K562 (cell line): ENCODE data around the gene C4orf50. TPM values are rescaled to one million over a fixed set of nuclear protein-coding genes. Genes with fewer than 3 reads are reported as not detected.

Experiments
- ATAC-seq: fragments of 200-7000 bp; cut with Tn5 transposase; 3 replicates; pipeline ENCODE4 v1.9.1; 2020; ENCODE audit warnings: moderate library complexity
- BruUV-seq: library from RNA; stranded (reverse); fragments of 400-500 nt; replicated peaks from 2 replicates; lab custom pipeline; 2021; lab: Mats Ljungman, UMichigan
- CTCF ChIA-PET: fragments of 300-600 bp; formaldehyde crosslinking; extraction: SDS; loops from one replicate; lab custom pipeline; 2021; ENCODE audit warnings: low intra/inter-chr PET ratio; lab: Yijun Ruan, JAX
- POLR2A ChIA-PET: fragments of 300-600, 350-650 bp; sonication (Branson Sonifier 250); formaldehyde crosslinking; extraction: SDS; loops from one replicate; lab custom pipeline; 2021; ENCODE audit warnings: antibody characterized with exemption, inconsistent platforms; lab: Yijun Ruan, JAX
- DNase-seq, 4 experiments: peaks; one replicate each; pipeline versions ENCODE4 v3.0.0 to v3.0.0-alpha.2; 2011 to 2018; ENCODE audit warnings: low spot score in 3 of 4, mixed read lengths in 3 of 4; ENCODE audit errors: extremely low read depth in 1 of 4
- FAIRE-seq: peaks from 2 replicates; lab custom pipeline; 2011; peaks lifted over from hg19 to GRCh38; lab: Jason Lieb, UNC
- H2AFZ ChIP-seq: 2 replicates; pipeline ENCODE4 v1.6.0; 2011; ENCODE audit warnings: low read depth, low read length, control low read depth, inconsistent platforms
- H3K27ac ChIP-seq: fragments of 200-600 bp; 3 replicates; pipeline ENCODE4 v1.8.0; 2011; ENCODE audit warnings: low read depth, mild to moderate bottlenecking, control low read depth, inconsistent platforms, low read length, moderate library complexity, mixed read lengths; ENCODE audit errors: extremely low read depth
- H3K27me3 ChIP-seq, 2 experiments: fragments of 300-600 bp in 1 of 2; 2 replicates in 1 of 2; 3 replicates in 1 of 2; pipeline versions ENCODE4 v1.6.0 to v1.8.0; 2011; ENCODE audit warnings: inconsistent platforms in 2 of 2, low read length in 2 of 2, mild to moderate bottlenecking in 1 of 2, mixed read lengths in 1 of 2, moderate library complexity in 1 of 2; ENCODE audit not compliant: control insufficient read depth in 2 of 2, insufficient read depth in 2 of 2
- H3K36me3 ChIP-seq: fragments of 300-600 bp; 3 replicates; pipeline ENCODE4 v1.8.0; 2011; ENCODE audit warnings: mild to moderate bottlenecking, low read length, inconsistent platforms; ENCODE audit not compliant: control insufficient read depth, insufficient read depth
- H3K4me1 ChIP-seq, 2 experiments: fragments of 200-600 bp in 1 of 2; replicated peaks in 1 of 2; 2 replicates in 1 of 2; 3 replicates in 1 of 2; pipeline versions ENCODE4 v1.5.1 to v1.8.0; 2011; ENCODE audit warnings: inconsistent platforms in 2 of 2, low read length in 2 of 2, mild to moderate bottlenecking in 1 of 2, mixed read lengths in 1 of 2, moderate library complexity in 1 of 2; ENCODE audit not compliant: control insufficient read depth in 2 of 2, insufficient read depth in 2 of 2
- H3K4me2 ChIP-seq: 2 replicates; pipeline ENCODE4 v1.6.1; 2011; ENCODE audit warnings: low read length, control low read depth, inconsistent platforms, mixed read lengths; ENCODE audit not compliant: insufficient read depth
- H3K4me3 ChIP-seq: fragments of 200-600 bp; sonication (generic), shearing (Covaris generic); 2 replicates; pipeline ENCODE4 v1.5.1; 2016; ENCODE audit warnings: control low read depth, inconsistent platforms
- H3K79me2 ChIP-seq: fragments of 200-600 bp; 3 replicates; pipeline ENCODE4 v1.8.0; 2011; ENCODE audit warnings: low read length, inconsistent platforms; ENCODE audit not compliant: control insufficient read depth, insufficient read depth
- H3K9ac ChIP-seq, 2 experiments: 2 replicates each; pipeline versions ENCODE4 v1.6.0 to v1.6.1; 2011; ENCODE audit warnings: low read depth in 2 of 2, low read length in 2 of 2, control low read depth in 1 of 2, inconsistent platforms in 1 of 2, mild to moderate bottlenecking in 1 of 2, mixed read lengths in 1 of 2; ENCODE audit not compliant: insufficient read depth in 1 of 2
- H3K9me1 ChIP-seq: one replicate; pipeline ENCODE4 v1.6.0; 2011; ENCODE audit warnings: inconsistent platforms, mild to moderate bottlenecking, low read length, moderate library complexity; ENCODE audit not compliant: control insufficient read depth, insufficient read depth
- H3K9me3 ChIP-seq: replicated peaks from 2 replicates; pipeline ENCODE4 v1.5.1; 2011; ENCODE audit warnings: low read depth, low read length, inconsistent platforms; ENCODE audit not compliant: control insufficient read depth, insufficient read depth
- H4K20me1 ChIP-seq: replicated peaks from 2 replicates; pipeline ENCODE4 v1.6.1; 2011; ENCODE audit warnings: low read length, inconsistent platforms, mixed read lengths; ENCODE audit not compliant: control insufficient read depth, insufficient read depth
- CREBBP ChIP-seq: IDR thresholded peaks from one replicate; pipeline ENCODE4 v1.6.1; 2012; ENCODE audit warnings: low read depth, mild to moderate bottlenecking, control low read depth, inconsistent platforms, low read length
- FOXP1 ChIP-seq: sonication (generic); formaldehyde crosslinking; IDR thresholded peaks from 2 replicates; pipeline ENCODE4 v1.8.0; 2022; ENCODE audit warnings: mild to moderate bottlenecking, missing genetic modification reagents
- KAT8 ChIP-seq: fragments of 450-650 bp; IDR thresholded peaks from 2 replicates; pipeline ENCODE4 v1.6.1; 2016; ENCODE audit warnings: low read depth, mild to moderate bottlenecking
- KDM2B ChIP-seq: fragments of 250-450 bp; sonication (Bioruptor Pico); IDR thresholded peaks from 2 replicates; pipeline ENCODE4 v1.8.0; 2021; ENCODE audit warnings: mild to moderate bottlenecking, moderate library complexity
- MTF1 ChIP-seq: fragments of 250-450 bp; sonication (Bioruptor Pico); IDR thresholded peaks from 2 replicates; pipeline ENCODE4 v1.9.0; 2021; ENCODE audit warnings: moderate library complexity, mild to moderate bottlenecking, inconsistent platforms, borderline replicate concordance
- NR2C1 ChIP-seq, 2 experiments: fragments of 450-650 bp; IDR thresholded peaks; 2 replicates each; pipeline ENCODE4 v1.6.1; 2017; ENCODE audit warnings: mild to moderate bottlenecking in 2 of 2, antibody characterized with exemption in 1 of 2, inconsistent platforms in 1 of 2, missing compliant biosample characterization in 1 of 2, missing genetic modification characterization in 1 of 2
- NUFIP1 ChIP-seq: fragments of 450-650 bp; IDR thresholded peaks from 2 replicates; pipeline ENCODE4 v1.6.1; 2018; ENCODE audit not compliant: partially characterized antibody
- PYGO2 ChIP-seq: fragments of 450-650 bp; IDR thresholded peaks from 2 replicates; pipeline ENCODE4 v1.6.1; 2016; ENCODE audit warnings: mild to moderate bottlenecking, missing genetic modification characterization, moderate library complexity, missing compliant biosample characterization
- RAD21 ChIP-seq, 2 experiments: fragments of 250-450 bp in 1 of 2; fragments of 450-650 bp in 1 of 2; sonication (Bioruptor Pico) in 1 of 2; formaldehyde crosslinking in 1 of 2; IDR thresholded peaks in 1 of 2; conservative IDR thresholded peaks in 1 of 2; 2 replicates each; pipeline versions ENCODE4 v1.4.0 to v1.8.0; 2020 to 2022; ENCODE audit warnings: mild to moderate bottlenecking in 2 of 2, moderate library complexity in 1 of 2
- SAFB ChIP-seq: fragments of 200-400 bp; formaldehyde crosslinking; IDR thresholded peaks from 2 replicates; pipeline ENCODE4 v1.6.1; 2017; ENCODE audit warnings: low read depth, low read length, borderline replicate concordance
- SNRNP70 ChIP-seq: fragments of 200-400 bp; formaldehyde crosslinking; optimal IDR thresholded peaks from 2 replicates; pipeline ENCODE3; 2017; ENCODE audit warnings: low read depth, low read length
- YY1 ChIP-seq, 3 experiments: IDR thresholded peaks; 2 replicates each; pipeline ENCODE4 v1.6.1; 2011; ENCODE audit warnings: low read length in 2 of 3, mild to moderate bottlenecking in 2 of 3, moderate library complexity in 2 of 3, borderline replicate concordance in 1 of 3, control low read depth in 1 of 3, low read depth in 1 of 3; ENCODE audit not compliant: insufficient read depth in 3 of 3, insufficient replicate concordance in 2 of 3, control insufficient read depth in 1 of 3, insufficient read length in 1 of 3; ENCODE audit errors: extremely low read depth in 1 of 3
- ZNF274 ChIP-seq: IDR thresholded peaks from 2 replicates; pipeline ENCODE4 v1.6.1; 2011; ENCODE audit warnings: low read depth, mild to moderate bottlenecking, low read length, moderate library complexity, borderline replicate concordance
- ZNF586 ChIP-seq: fragments of 450-650 bp; formaldehyde crosslinking; conservative IDR thresholded peaks from 2 replicates; pipeline ENCODE4 v1.4.0; 2020; ENCODE audit warnings: mild to moderate bottlenecking, moderate library complexity
- WGBS: fragments of 100-300 bp; shearing (Covaris generic); methylation state at CpG from one replicate; pipeline ENCODE4 v1.1.6; 2016; ENCODE audit warnings: low coverage, mixed read lengths; ENCODE audit not compliant: insufficient coverage; ENCODE audit errors: missing lambda C conversion rate; 5-methylcytosine and 5-hydroxymethylcytosine counted together
- in situ Hi-C: fragments of 300-500 bp; cut with MboI; formaldehyde crosslinking; loops from 4 replicates; pipeline ENCODE4 v1.15.0; 2018; ENCODE audit warnings: inconsistent platforms, mixed read lengths
- intact Hi-C: fragments of 100-400 bp; cut with micrococcal nuclease; formaldehyde crosslinking; loops from 2 replicates; pipeline ENCODE4 v1.14.2; 2022
- polyA plus RNA-seq, 8 experiments: library from polyadenylated mRNA; depleted of rRNA in 4 of 8; stranded (reverse) in 5 of 8; unstranded in 3 of 8; fragments of >200 nt; fragmentation: Nextera tagmentation in 2 of 8; fragmentation: Illumina TruSeq in 1 of 8; extraction: Ambion mirVana in 2 of 8; extraction: Trizol in 1 of 8; gene quantifications; 2 replicates each; pipeline versions ENCODE4 v1.2.1 to v1.2.3, GENCODE V29; 2011 to 2014; ENCODE audit warnings: inconsistent platforms in 1 of 8, missing spikeins in 1 of 8
- total RNA-seq, 7 experiments: library from RNA; depleted of rRNA in 6 of 7; stranded (reverse); fragments of >200 nt in 6 of 7; fragmentation: Illumina TruSeq in 2 of 7; extraction: Trizol in 2 of 7; gene quantifications; 2 replicates each; pipeline versions ENCODE4 v1.2.1 to v1.2.3, GENCODE V29; 2011 to 2021; ENCODE audit warnings: low replicate concordance in 1 of 7
- TF ChIP-seq, protein P1 (sequence below): sonication (generic); IDR thresholded peaks from 2 replicates; pipeline ENCODE4 v1.6.1; 2016
- TF ChIP-seq, protein P2 (sequence below): fragments of 250-450 bp; sonication (Bioruptor Pico); IDR thresholded peaks from 2 replicates; pipeline ENCODE4 v1.5.0; 2020; ENCODE audit warnings: mild to moderate bottlenecking

C4orf50 gene
- total and polyA plus RNA-seq, 9 of the 15 experiments (the other 6 are each of a cell fraction or from before 2014, with no cell fraction given), result not detected

DNA sequence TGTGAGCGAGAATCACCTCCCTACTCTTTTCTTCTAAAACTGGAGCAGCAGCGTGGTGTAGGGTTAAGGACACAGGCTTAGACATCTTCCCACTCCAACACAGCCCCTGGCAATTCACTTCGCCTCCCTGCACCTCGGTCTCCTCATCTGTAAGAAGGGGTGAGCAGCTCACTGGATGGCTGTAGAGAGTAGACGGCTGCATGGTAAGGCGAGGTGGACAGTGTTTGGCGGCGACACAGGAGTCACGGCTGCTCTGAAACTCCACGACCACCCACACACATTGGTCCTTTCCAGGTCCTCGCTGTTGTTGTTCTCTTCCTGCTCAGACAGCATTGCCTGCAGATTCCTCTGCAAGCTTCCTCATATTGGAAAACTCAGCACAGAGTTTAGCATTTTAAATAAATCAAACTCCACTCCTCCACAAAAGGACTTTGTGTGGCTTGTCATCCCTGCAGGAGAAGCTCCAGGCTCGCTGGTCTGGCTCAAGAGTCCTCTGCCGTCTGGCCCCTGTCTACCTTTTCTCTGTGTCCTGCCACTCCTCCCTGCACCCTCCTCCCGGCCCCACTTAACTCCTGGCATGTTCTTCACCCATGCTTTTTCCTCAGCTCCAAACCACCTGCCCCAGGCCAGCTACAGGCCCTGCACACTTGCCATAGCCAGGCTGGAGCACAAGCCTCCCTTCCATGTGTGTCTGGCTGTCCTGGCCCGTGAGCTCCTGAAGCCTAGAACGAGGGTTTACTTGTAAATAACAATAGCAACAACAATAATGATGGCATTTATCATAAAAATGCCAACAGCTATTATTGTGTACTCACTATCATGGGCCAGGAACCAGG lies 84.0 kb downstream of the C4orf50 start (continued):
- TF ChIP-seq FOXP1, result no peak
- no peak for TF ChIP-seq CREBBP
- TF ChIP-seq KDM2B (CRISPR knock-in tag), result no peak
- no peak for TF ChIP-seq MTF1 (CRISPR knock-in tag)

DNA sequence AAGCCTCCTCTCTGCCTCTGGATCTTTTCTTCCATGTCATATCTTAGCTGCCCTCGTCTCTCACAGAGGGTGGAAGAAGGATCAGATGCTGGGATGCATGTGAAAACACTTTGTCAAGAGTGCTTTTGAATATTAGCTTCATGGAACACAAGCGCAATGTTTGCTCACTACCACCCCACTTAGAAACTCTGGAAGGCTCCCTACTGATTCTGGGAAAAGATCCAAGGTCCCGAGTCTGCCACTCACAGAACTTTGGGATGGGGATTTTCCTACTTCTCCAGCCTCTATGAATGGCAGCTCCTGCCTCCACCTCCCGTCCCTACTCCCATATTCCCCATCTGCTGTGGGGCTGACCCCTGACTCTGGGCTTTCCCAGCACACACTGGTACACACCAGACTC lies 85.1 kb downstream of the C4orf50 start:
- Histone ChIP-seq H3K4me1 (no peaks in the 10 kb centered on the region), H4K20me1 (no peaks in the 10 kb centered on the region), H3K36me3 (no peaks in the 10 kb centered on the region), H3K79me2 (no peaks in the 10 kb centered on the region), H3K9ac (no peak overlapping the region), H3K9me3 (no peaks in the 10 kb centered on the region), H2AFZ (no peak overlapping the region), H3K4me2 (no peak overlapping the region), H3K4me3 (no peak overlapping the region), H3K27ac (no peak overlapping the region), H3K27me3 (peaks cover 5 to 21% of the 10 kb centered on the region in 2 experiments; a peak in 3 of 5 replicates), H3K9me1 (no peaks in the 10 kb centered on the region)
- no peak for FAIRE-seq
- no TSS peak for BruUV-seq
- 0% methylated on average over 4 of the region's 4 CpGs for WGBS
- no peak for ATAC-seq
- POLR2A ChIA-PET, result interaction anchor here (0.6 kb wide), 1 partner anchor 1117 kb away, joined by 3 read pairs; no protein-coding TSS in a partner anchor
- in situ Hi-C loops, result no loop called here
- CTCF ChIA-PET, result no interaction called here
- intact Hi-C loops, result no loop called here
- no peak for DNase-seq
- TF ChIP-seq NUFIP1, result no peak
- TF ChIP-seq RAD21 (CRISPR knock-in tag; conservative IDR thresholded peaks at IDR 0.05 in 1 of 2, IDR thresholded peaks at IDR 0.05 in 1 of 2), result no peak
- TF ChIP-seq, protein P1, sequence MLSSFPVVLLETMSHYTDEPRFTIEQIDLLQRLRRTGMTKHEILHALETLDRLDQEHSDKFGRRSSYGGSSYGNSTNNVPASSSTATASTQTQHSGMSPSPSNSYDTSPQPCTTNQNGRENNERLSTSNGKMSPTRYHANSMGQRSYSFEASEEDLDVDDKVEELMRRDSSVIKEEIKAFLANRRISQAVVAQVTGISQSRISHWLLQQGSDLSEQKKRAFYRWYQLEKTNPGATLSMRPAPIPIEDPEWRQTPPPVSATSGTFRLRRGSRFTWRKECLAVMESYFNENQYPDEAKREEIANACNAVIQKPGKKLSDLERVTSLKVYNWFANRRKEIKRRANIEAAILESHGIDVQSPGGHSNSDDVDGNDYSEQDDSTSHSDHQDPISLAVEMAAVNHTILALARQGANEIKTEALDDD, result no peak
- no peak for TF ChIP-seq SNRNP70
- no peak for TF ChIP-seq PYGO2 (tag)
- TF ChIP-seq SAFB, result no peak
- no peak for TF ChIP-seq ZNF274
- TF ChIP-seq NR2C1 (IDR thresholded peaks at IDR 0.05), result no peak
- TF ChIP-seq NR2C1 (tag; IDR thresholded peaks at IDR 0.05), result no peak
- TF ChIP-seq, protein P2, sequence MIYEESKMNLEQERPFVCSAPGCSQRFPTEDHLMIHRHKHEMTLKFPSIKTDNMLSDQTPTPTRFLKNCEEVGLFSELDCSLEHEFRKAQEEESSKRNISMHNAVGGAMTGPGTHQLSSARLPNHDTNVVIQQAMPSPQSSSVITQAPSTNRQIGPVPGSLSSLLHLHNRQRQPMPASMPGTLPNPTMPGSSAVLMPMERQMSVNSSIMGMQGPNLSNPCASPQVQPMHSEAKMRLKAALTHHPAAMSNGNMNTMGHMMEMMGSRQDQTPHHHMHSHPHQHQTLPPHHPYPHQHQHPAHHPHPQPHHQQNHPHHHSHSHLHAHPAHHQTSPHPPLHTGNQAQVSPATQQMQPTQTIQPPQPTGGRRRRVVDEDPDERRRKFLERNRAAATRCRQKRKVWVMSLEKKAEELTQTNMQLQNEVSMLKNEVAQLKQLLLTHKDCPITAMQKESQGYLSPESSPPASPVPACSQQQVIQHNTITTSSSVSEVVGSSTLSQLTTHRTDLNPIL (CRISPR knock-in tag), result no peak
- no peak for TF ChIP-seq ZNF586 (CRISPR knock-in tag)
- no peak for TF ChIP-seq YY1 (IDR thresholded peaks at IDR 0.05; ENCODE audit: borderline replicate concordance in 1 of 3, control insufficient read depth in 1 of 3, extremely low read depth in 1 of 3, insufficient read depth in 3 of 3, insufficient read length in 1 of 3, insufficient replicate concordance in 2 of 3, low read depth in 1 of 3, low read length in 2 of 3)
- TF ChIP-seq KAT8, result no peak
